T-helper 22 cell (primary cell): ENCODE data around the gene USB1.

Experiments
- DNase-seq: peaks from one replicate; pipeline ENCODE4 v3.0.0-alpha.2; 2020; ENCODE audit warnings: low read depth

USB1 gene

GRCh38 chr16:58000706-58001676 lies at the start of gene USB1:
USB1 (plus strand) TSS chr16:58001407; CDS start chr16:58001484, 77 bp downstream.
- peak; percentile 71 for DNase-seq

- no peak for DNase-seq
Measured at GRCh38 chr16:57952909-57953308, 48.3 kb upstream of the USB1 start.

GRCh38 chr16:57953857-57954256 lies 47.4 kb upstream of the USB1 start:
- DNase-seq, result no peak

GRCh38 chr16:57955572-57956188 lies 45.5 kb upstream of the USB1 start:
- DNase-seq, result no peak

GRCh38 chr16:57956270-57956808 lies 44.9 kb upstream of the USB1 start:
- DNase-seq, result no peak

- DNase-seq, result no peak
Measured at GRCh38 chr16:57956924-57957672, 44.1 kb upstream of the USB1 start.

GRCh38 chr16:57957673-57958392 lies 43.4 kb upstream of the USB1 start:
- no peak for DNase-seq

- DNase-seq, result no peak
Measured at GRCh38 chr16:57958544-57958943, 42.7 kb upstream of the USB1 start.

GRCh38 chr16:57959121-57959520 lies 42.1 kb upstream of the USB1 start:
- no peak for DNase-seq

GRCh38 chr16:57959804-57960203 lies 41.4 kb upstream of the USB1 start:
- no peak for DNase-seq

- no peak for DNase-seq
Measured at GRCh38 chr16:57960310-57960709, 40.9 kb upstream of the USB1 start.

- DNase-seq, result no peak
Measured at GRCh38 chr16:57960826-57961472, 40.3 kb upstream of the USB1 start.

- no peak for DNase-seq
Measured at GRCh38 chr16:57961538-57961937, 39.7 kb upstream of the USB1 start.

GRCh38 chr16:57962046-57962445 lies 39.2 kb upstream of the USB1 start:
- DNase-seq, result no peak

- no peak for DNase-seq
Measured at GRCh38 chr16:57962756-57963155, 38.5 kb upstream of the USB1 start.

GRCh38 chr16:57964157-57964700 lies 37.0 kb upstream of the USB1 start:
- DNase-seq, result no peak

- DNase-seq, result no peak
Measured at GRCh38 chr16:57966204-57966771, 34.9 kb upstream of the USB1 start.

- DNase-seq, result no peak
Measured at GRCh38 chr16:57966986-57967385, 34.2 kb upstream of the USB1 start.

GRCh38 chr16:57967916-57968315 lies 33.3 kb upstream of the USB1 start:
- DNase-seq, result no peak

- no peak for DNase-seq
Measured at GRCh38 chr16:57969451-57970123, 31.6 kb upstream of the USB1 start.
